Measurements from ENCODE around the gene FBXO46. TPM values are rescaled to one million over a fixed set of nuclear protein-coding genes. Genes with fewer than 3 reads are reported as not detected.

Gene FBXO46
- total RNA-seq, 6 donors from 2014 or later = 12.0 to 21.1 (median 20.6) TPM

DNA sequence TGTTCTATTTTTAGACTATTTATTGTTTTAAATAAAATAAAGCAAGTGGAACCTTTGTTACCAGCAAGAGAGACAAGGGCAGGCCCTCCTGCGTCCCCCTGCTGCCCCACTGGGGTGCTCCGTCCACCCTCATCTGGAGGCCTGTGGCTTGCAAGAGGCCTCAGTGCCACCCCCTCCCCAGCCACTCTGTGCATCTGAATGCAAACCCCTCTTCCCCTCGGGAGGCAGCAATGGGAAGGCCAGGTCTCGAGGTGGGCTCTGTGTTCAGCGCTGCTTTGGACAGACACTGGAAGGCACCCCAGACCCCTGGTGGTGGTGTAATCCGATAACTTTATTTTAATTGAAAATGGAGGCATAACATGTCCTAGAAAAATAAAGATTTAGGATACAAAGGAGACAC lies 33.8 kb upstream of the FBXO46 start:
- Histone ChIP-seq H3K27ac (no peak overlapping the region), H3K9me3 (no peaks in the 10 kb centered on the region), H3K27me3 (peaks cover 0 to 3% (median 1%) of the 10 kb centered on the region in 4 donors), H3K36me3 (no peaks in the 10 kb centered on the region), H3K4me1 (peaks cover 20 to 52% (median 23%) of the 10 kb centered on the region in 4 donors), H3K4me3 (no peak overlapping the region)
- ATAC-seq (ENCODE audit: low FRiP score in 2 of 2) = no peak
- WGBS, 2 donors = 72 to 76% methylated on average over 5 of the region's 6 CpGs
- no peak for DNase-seq
- TF ChIP-seq POLR2A (IDR thresholded peaks at IDR 0.05) = no peak
- TF ChIP-seq, protein P1, sequence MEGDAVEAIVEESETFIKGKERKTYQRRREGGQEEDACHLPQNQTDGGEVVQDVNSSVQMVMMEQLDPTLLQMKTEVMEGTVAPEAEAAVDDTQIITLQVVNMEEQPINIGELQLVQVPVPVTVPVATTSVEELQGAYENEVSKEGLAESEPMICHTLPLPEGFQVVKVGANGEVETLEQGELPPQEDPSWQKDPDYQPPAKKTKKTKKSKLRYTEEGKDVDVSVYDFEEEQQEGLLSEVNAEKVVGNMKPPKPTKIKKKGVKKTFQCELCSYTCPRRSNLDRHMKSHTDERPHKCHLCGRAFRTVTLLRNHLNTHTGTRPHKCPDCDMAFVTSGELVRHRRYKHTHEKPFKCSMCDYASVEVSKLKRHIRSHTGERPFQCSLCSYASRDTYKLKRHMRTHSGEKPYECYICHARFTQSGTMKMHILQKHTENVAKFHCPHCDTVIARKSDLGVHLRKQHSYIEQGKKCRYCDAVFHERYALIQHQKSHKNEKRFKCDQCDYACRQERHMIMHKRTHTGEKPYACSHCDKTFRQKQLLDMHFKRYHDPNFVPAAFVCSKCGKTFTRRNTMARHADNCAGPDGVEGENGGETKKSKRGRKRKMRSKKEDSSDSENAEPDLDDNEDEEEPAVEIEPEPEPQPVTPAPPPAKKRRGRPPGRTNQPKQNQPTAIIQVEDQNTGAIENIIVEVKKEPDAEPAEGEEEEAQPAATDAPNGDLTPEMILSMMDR (IDR thresholded peaks at IDR 0.05) = no peak
- no peak for TF ChIP-seq EP300 (IDR thresholded peaks at IDR 0.05)
- TF ChIP-seq POLR2AphosphoS5 (IDR thresholded peaks at IDR 0.05) = no peak

DNA sequence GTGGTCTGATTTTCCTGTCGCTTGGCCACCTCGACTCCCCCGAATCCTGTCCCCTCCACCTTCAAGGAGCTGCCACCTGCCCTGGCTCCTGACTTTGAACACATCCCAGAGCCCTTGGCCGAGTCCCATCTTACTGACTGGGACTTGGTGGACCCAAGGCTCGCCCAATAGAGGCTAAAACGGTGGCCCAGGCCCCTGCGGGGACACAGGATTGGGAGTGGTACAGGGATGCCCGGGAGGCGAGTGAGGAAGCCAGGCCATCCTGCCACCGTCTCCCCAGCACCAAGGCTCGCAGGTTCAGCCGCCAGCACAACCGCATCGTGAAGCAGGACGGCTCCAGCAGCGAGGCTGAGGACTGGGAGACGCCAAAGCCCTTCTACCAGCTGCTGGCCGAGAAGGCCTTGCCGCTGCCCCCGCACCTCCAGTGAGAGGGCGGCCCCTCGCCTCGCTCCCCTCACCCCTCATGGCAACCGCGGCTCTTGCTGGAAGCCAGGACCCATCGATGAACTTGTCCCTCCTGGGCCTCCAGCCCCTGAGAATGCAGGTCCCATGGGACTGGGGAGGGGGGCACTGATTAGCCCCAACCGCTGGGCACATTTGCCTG lies 33.1 kb upstream of the FBXO46 start:
- Histone ChIP-seq H3K27ac (no peak overlapping the region), H3K4me1 (peaks cover 20 to 47% (median 23%) of the 10 kb centered on the region in 4 donors)
- no peak for ATAC-seq (ENCODE audit: low FRiP score in 2 of 2)

DNA sequence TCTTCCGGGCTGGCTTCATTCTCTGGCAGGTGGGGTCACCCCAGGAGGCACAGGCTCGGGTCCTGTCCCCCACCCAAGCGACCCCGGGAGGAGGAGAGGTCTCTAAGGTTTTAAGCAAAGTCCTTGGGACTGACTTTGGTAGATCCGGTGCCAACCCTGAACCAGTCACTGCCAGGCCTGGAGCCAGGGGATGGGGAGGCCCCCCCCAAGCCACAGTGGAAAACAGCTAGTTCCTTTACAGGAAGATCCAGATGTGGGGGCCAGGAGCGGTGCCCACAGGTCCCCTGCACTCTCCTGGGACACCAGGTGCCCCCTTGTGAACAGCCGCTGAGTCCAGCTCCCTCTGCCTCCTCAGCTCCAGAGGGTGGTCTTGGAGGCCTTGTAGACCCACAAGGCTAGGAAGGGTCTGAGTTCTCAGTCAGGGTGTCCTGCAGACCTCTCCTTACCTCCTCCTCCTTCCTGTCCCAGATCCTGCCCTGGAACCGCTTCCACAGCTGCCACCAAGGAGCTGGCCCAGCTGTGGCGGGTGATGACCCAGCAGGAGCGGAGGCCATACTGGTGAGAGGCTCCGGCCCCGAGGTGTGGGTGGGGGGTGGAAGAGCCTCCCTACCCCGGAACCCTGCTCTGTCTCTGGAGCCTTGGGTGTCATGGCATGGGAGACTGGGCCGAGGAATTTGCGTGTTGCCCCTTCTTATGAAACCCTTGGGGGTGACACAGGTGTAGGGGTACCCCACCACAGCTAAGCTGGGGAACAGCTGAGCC lies 32.4 kb upstream of the FBXO46 start:
- Histone ChIP-seq H3K27me3 (peaks cover 0 to 3% (median 1%) of the 10 kb centered on the region in 4 donors), H3K4me3 (no peak overlapping the region), H3K27ac (no peak overlapping the region), H3K9me3 (no peaks in the 10 kb centered on the region), H3K36me3 (no peaks in the 10 kb centered on the region), H3K4me1 (peaks cover 20 to 40% (median 23%) of the 10 kb centered on the region in 4 donors)
- TF ChIP-seq, protein P1 (IDR thresholded peaks at IDR 0.05) = no peak
- TF ChIP-seq EP300 (IDR thresholded peaks at IDR 0.05) = no peak
- no peak for TF ChIP-seq POLR2AphosphoS5 (IDR thresholded peaks at IDR 0.05)
- TF ChIP-seq POLR2A (IDR thresholded peaks at IDR 0.05) = no peak
- WGBS, 2 donors = 91 to 93% methylated on average over 7 to 15 of the region's 15 CpGs
- no peak for ATAC-seq (ENCODE audit: low FRiP score in 2 of 2)
- no peak for DNase-seq

More for the DNA sequence above, 33.1 kb upstream of the FBXO46 start:
- Histone ChIP-seq H3K9me3 (no peaks in the 10 kb centered on the region), H3K4me3 (no peak overlapping the region), H3K36me3 (no peaks in the 10 kb centered on the region), H3K27me3 (peaks cover 0 to 3% (median 1%) of the 10 kb centered on the region in 4 donors)
- TF ChIP-seq POLR2A (IDR thresholded peaks at IDR 0.05) (no peak), EP300 (IDR thresholded peaks at IDR 0.05) (no peak), POLR2AphosphoS5 (IDR thresholded peaks at IDR 0.05) (no peak)
- TF ChIP-seq, protein P1 (IDR thresholded peaks at IDR 0.05) = no peak
- 54 to 95% methylated on average over 4 to 25 of the region's 27 CpGs for WGBS, 2 donors
- DNase-seq = peak in 1 of 2 donors; percentile 74

DNA sequence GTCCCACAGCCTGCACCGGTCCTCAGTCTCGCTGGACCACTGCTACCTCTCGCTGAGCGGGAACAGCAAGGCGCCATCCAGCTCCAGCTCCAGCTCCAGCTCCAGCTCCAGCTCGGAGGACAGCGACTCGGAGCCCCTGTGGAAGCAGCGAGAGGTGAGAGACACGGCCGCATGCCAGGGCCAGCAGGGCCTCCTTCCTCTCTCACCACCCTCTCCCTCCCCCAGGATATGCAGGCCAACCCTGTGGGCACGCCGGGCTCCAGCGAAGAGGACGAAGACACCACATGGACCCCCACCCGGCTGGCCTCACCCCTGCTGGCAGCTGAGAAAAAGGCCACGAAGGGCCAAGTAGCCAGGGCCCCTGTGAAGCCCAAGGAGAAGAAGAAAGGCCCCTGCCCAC lies 31.0 kb upstream of the FBXO46 start:
- H3K36me3 ChIP-seq = no peaks in the 10 kb centered on the region
- no peaks in the 10 kb centered on the region for H3K27me3 ChIP-seq
- WGBS, 2 donors = 87 to 91% methylated on average over 8 to 17 of the region's 17 CpGs
- no peaks in the 10 kb centered on the region for H3K9me3 ChIP-seq
- no peak for ATAC-seq (ENCODE audit: low FRiP score in 2 of 2)
- no peak overlapping the region for H3K27ac ChIP-seq
- no peak overlapping the region for H3K4me3 ChIP-seq
- H3K4me1 ChIP-seq = peaks cover 10 to 26% (median 13%) of the 10 kb centered on the region in 4 donors
- DNase-seq = peak in 1 of 2 donors; percentile 78
- no peak for TF ChIP-seq EP300 (IDR thresholded peaks at IDR 0.05)
- TF ChIP-seq, protein P1 (IDR thresholded peaks at IDR 0.05) = no peak
- no peak for TF ChIP-seq POLR2A (IDR thresholded peaks at IDR 0.05)
- TF ChIP-seq POLR2AphosphoS5 (IDR thresholded peaks at IDR 0.05) = no peak

All from upper lobe of left lung (tissue), 6 donors.